Stomach (tissue), 9 donors: ENCODE measurements around the gene LIN28B. TPM values are rescaled to one million over a fixed set of nuclear protein-coding genes. Genes with fewer than 3 reads are reported as not detected.

Experiments
- DNase-seq, 2 donors: peaks; one replicate each; pipeline versions ENCODE4 v3.0.0 to v3.0.0-alpha.2; 2013 to 2019
- H3K27ac ChIP-seq, 5 donors: fragments of 200-600 bp in 4 of 5; sonication (generic) in 4 of 5; one replicate each; pipeline ENCODE4 v1.5.1; 2013 to 2019; ENCODE audit warnings: mild to moderate bottlenecking in 1 of 5, moderate library complexity in 1 of 5
- H3K27me3 ChIP-seq, 3 donors: fragments of 200-600 bp; sonication (generic); one replicate each; pipeline ENCODE4 v1.5.1; 2017 to 2019; ENCODE audit warnings: mixed run types in 1 of 3
- H3K36me3 ChIP-seq, 4 donors: fragments of 200-600 bp; sonication (generic); 1 replicate in 3 of 4; 2 replicates in 1 of 4; pipeline ENCODE4 v1.5.1; 2016 to 2019
- H3K4me1 ChIP-seq, 4 donors: fragments of 200-600 bp; sonication (generic); one replicate each; pipeline ENCODE4 v1.5.1; 2016 to 2019
- H3K4me3 ChIP-seq, 4 donors: fragments of 200-600 bp; sonication (generic) in 3 of 4; one replicate each; pipeline ENCODE4 v1.5.1; 2016 to 2019; ENCODE audit warnings: mild to moderate bottlenecking in 1 of 4
- H3K9me3 ChIP-seq, 4 donors: fragments of 200-600 bp; sonication (generic); one replicate each; pipeline ENCODE4 v1.5.1; 2016 to 2019
- EP300 ChIP-seq: sonication (generic); formaldehyde crosslinking; IDR thresholded peaks from one replicate; pipeline ENCODE4 v1.6.1; 2017; ENCODE audit warnings: antibody characterized with exemption
- POLR2A ChIP-seq, 4 donors: fragments of 450-650 bp; IDR thresholded peaks; one replicate each; pipeline ENCODE4 v1.6.1; 2016; ENCODE audit warnings: antibody characterized with exemption in 4 of 4, control low read depth in 2 of 4, mild to moderate bottlenecking in 1 of 4, moderate library complexity in 1 of 4
- POLR2AphosphoS5 ChIP-seq, 3 donors: sonication (generic); formaldehyde crosslinking; IDR thresholded peaks; one replicate each; pipeline ENCODE4 v1.6.1; 2016; ENCODE audit warnings: antibody characterized with exemption in 3 of 3
- WGBS, 5 donors: extraction: QIAGEN DNeasy Blood & Tissue Kit in 3 of 5; methylation state at CpG; one replicate each; pipeline versions ENCODE4 v1.1.5 to v1.1.7; 2013 to 2018; 5-methylcytosine and 5-hydroxymethylcytosine counted together
- intact Hi-C: fragments of 100-400 bp; cut with DNase I; formaldehyde crosslinking; loops from one replicate; pipeline ENCODE4 v1.15.1; 2023; ENCODE audit warnings: low total_unique reads
- polyA plus RNA-seq, 3 donors: library from polyadenylated mRNA; stranded (reverse); fragments of 200-250 nt; gene quantifications; one replicate each; pipeline ENCODE4 v1.2.3, GENCODE V29; 2013
- total RNA-seq, 5 donors: library from RNA; depleted of rRNA; stranded (reverse); fragments of >200 nt; gene quantifications; one replicate each; pipeline versions ENCODE4 v1.1.0 to v1.2.3, GENCODE V29; 2014 to 2016
- TF ChIP-seq, protein P1 (sequence below), 7 experiments: fragments of 450-650 bp in 4 of 7; fragments of 200-600 bp in 3 of 7; sonication (generic) in 3 of 7; IDR thresholded peaks; one replicate each; pipeline ENCODE4 v1.5.1; 2016 to 2019; ENCODE audit warnings: antibody characterized with exemption in 7 of 7, control low read depth in 2 of 7, mild to moderate bottlenecking in 1 of 7
- donor health status: healthy with polysubstance abuse.
- donor health status: Bipolar disorder and iron deficiency.
- donor health status: healthy.

LIN28B gene
- total and polyA plus RNA-seq, 8 donors = not detected

DNA sequence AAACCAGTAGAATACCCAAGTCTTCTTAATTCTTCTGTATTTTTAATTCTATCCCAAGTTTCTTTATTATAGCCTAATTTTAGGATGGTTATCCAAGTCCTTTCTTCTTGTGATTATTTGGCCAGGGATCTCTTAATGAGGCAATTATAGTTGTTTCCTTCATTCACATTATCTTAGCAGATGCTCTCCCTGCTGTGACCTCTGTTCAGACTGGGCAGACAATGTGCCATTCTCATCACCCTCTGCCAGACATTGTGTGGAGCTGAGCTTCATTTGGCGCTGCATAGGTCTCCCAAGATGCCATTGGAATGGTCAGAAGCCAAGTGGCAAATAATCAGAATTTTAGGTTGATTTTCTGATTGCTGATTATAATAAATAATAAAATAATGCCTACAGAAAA, 79.4 kb downstream of the LIN28B start:
- no peaks in the 10 kb centered on the region for H3K9me3 ChIP-seq
- H3K4me1 ChIP-seq = no peaks in the 10 kb centered on the region
- no peaks in the 10 kb centered on the region for H3K36me3 ChIP-seq
- no peak for DNase-seq
- no peak for TF ChIP-seq POLR2A (IDR thresholded peaks at IDR 0.05)
- no peak for TF ChIP-seq POLR2AphosphoS5 (IDR thresholded peaks at IDR 0.05)
- TF ChIP-seq, protein P1, sequence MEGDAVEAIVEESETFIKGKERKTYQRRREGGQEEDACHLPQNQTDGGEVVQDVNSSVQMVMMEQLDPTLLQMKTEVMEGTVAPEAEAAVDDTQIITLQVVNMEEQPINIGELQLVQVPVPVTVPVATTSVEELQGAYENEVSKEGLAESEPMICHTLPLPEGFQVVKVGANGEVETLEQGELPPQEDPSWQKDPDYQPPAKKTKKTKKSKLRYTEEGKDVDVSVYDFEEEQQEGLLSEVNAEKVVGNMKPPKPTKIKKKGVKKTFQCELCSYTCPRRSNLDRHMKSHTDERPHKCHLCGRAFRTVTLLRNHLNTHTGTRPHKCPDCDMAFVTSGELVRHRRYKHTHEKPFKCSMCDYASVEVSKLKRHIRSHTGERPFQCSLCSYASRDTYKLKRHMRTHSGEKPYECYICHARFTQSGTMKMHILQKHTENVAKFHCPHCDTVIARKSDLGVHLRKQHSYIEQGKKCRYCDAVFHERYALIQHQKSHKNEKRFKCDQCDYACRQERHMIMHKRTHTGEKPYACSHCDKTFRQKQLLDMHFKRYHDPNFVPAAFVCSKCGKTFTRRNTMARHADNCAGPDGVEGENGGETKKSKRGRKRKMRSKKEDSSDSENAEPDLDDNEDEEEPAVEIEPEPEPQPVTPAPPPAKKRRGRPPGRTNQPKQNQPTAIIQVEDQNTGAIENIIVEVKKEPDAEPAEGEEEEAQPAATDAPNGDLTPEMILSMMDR (IDR thresholded peaks at IDR 0.05) = no peak
- TF ChIP-seq EP300 = no peak
- no peak overlapping the region for H3K4me3 ChIP-seq
- WGBS, 5 donors = 88 to 96% (median 89%) methylated on average over 1 of the region's 1 CpG
- intact Hi-C loops = no loop called here
- no peak overlapping the region for H3K27ac ChIP-seq
- H3K27me3 ChIP-seq = no peaks in the 10 kb centered on the region

DNA sequence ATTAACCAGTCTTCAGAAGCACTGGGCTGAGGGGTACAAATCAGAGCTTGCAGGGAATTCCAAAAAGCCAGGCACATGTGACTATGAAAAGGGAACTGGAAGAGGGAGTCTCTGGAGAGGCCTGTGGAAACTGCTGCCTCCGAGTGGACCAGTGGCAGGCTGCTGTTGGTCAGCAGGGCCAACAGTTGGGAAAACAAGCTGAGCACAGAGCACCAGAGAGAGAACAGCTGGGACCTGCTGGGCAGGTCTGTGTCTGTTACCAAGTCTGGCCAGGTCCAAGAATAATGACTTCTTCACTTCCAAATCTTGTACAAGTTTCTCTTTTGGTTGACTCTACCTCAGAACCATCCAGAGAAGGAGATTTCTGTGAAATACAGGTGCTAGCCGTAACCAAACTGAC, 81.4 kb downstream of the LIN28B start:
- H3K9me3 ChIP-seq = no peaks in the 10 kb centered on the region
- TF ChIP-seq, protein P1 (IDR thresholded peaks at IDR 0.05) = no peak
- TF ChIP-seq EP300 (no peak), POLR2A (IDR thresholded peaks at IDR 0.05) (no peak), POLR2AphosphoS5 (IDR thresholded peaks at IDR 0.05) (no peak)
- no peak for DNase-seq
- 49 to 65% (median 62%) methylated on average over 2 of the region's 2 CpGs for whole genome bisulfite sequencing, 5 donors
- H3K27ac ChIP-seq = no peak overlapping the region
- H3K4me3 ChIP-seq = no peak overlapping the region
- H3K4me1 ChIP-seq = no peaks in the 10 kb centered on the region
- H3K27me3 ChIP-seq = no peaks in the 10 kb centered on the region
- no peaks in the 10 kb centered on the region for H3K36me3 ChIP-seq
- intact Hi-C loops = no loop called here

DNA sequence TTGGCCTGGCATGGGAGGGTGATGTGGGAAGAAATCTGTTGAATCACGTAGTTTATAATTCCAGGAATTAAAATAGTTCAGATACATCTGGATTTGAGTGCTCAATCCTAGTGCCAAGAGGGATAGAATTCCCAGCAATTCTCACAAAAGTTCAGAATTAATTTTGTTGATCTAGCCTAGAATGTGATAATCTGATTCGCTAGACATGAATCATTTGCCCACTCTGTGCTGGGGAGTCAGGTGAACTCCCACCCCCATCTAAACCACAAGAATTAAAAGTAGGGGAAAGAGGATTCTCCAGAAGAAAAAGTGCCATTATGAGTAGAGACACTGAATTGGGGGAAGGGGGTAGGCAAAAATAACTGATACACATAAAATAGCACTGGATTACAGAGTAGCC, 85.0 kb downstream of the LIN28B start:
- TF ChIP-seq, protein P1 (IDR thresholded peaks at IDR 0.05) = no peak
- TF ChIP-seq EP300 (no peak), POLR2A (IDR thresholded peaks at IDR 0.05) (no peak), POLR2AphosphoS5 (IDR thresholded peaks at IDR 0.05) (no peak)
- no peaks in the 10 kb centered on the region for H3K4me1 ChIP-seq
- H3K27me3 ChIP-seq = no peaks in the 10 kb centered on the region
- no peak overlapping the region for H3K4me3 ChIP-seq
- intact Hi-C loops = no loop called here
- WGBS, 5 donors = 68 to 87% (median 72%) methylated on average over 2 of the region's 2 CpGs
- no peak for DNase-seq
- H3K36me3 ChIP-seq = no peaks in the 10 kb centered on the region
- no peak overlapping the region for H3K27ac ChIP-seq
- no peaks in the 10 kb centered on the region for H3K9me3 ChIP-seq

DNA sequence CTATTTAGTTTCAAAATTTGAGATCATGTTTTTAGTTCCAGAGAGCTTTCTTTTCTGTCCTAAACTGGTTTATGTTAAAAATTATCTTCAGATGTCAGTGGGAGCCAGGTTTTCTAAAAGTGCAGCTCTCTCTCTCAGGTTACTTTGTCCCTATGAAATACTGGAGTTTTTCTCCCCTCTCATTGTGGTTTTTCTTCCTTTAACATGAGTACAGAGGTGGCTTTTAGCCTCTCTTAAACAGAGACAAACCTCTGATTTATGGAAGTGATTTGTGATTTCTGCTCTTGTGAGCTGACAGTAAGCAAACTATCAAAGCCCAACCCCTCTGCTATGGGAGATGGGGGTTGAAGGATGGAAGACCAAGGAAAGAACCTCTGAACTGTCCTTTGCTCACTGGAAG, 85.7 kb downstream of the LIN28B start:
- H3K4me3 ChIP-seq = no peak overlapping the region
- intact Hi-C loops = no loop called here
- H3K9me3 ChIP-seq = no peaks in the 10 kb centered on the region
- TF ChIP-seq POLR2A (IDR thresholded peaks at IDR 0.05) (no peak), POLR2AphosphoS5 (IDR thresholded peaks at IDR 0.05) (no peak), EP300 (no peak)
- TF ChIP-seq, protein P1 (IDR thresholded peaks at IDR 0.05) = no peak
- no peaks in the 10 kb centered on the region for H3K36me3 ChIP-seq
- no peaks in the 10 kb centered on the region for H3K4me1 ChIP-seq
- no peaks in the 10 kb centered on the region for H3K27me3 ChIP-seq
- H3K27ac ChIP-seq = no peak overlapping the region
- no peak for DNase-seq

DNA sequence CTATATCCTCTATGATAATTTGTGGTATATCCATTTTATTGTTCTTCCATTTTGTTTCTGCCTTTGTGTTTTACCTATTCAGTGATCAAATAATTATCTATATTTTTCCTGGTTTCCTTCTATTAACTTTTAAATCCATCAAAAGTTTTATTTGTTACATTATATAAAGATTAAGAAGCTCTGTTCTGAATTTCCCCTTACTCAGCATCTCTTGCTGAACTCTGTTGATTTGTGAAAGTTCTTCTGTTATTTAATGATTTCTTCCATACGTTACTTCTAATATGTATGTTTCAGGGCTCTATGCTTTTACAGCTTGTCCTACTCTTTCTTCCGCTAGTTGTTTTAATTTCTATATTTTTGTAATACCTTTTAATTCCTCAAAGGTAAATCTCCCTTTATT, 87.1 kb downstream of the LIN28B start:
- DNase-seq = no peak
- no peaks in the 10 kb centered on the region for H3K36me3 ChIP-seq
- H3K4me1 ChIP-seq = no peaks in the 10 kb centered on the region
- H3K27ac ChIP-seq = no peak overlapping the region
- TF ChIP-seq, protein P1 (IDR thresholded peaks at IDR 0.05) = no peak
- TF ChIP-seq EP300 = no peak
- TF ChIP-seq POLR2AphosphoS5 (IDR thresholded peaks at IDR 0.05) = no peak
- TF ChIP-seq POLR2A (IDR thresholded peaks at IDR 0.05) = no peak
- no peaks in the 10 kb centered on the region for H3K9me3 ChIP-seq
- intact Hi-C loops = no loop called here
- H3K27me3 ChIP-seq = no peaks in the 10 kb centered on the region
- 95 to 98% (median 96%) methylated on average over 2 of the region's 2 CpGs for WGBS, 5 donors
- no peak overlapping the region for H3K4me3 ChIP-seq
